ENCODE measurements around the gene EIF4E1B. TPM values are rescaled to one million over a fixed set of nuclear protein-coding genes. Genes with fewer than 3 reads are reported as not detected.

EIF4E1B gene
- total and polyA plus RNA-seq, 2 donors (not counting 1 experiment from before 2014, with no cell fraction given), result not detected

GRCh38 chr5:176692326-176692725, 61.9 kb downstream of the EIF4E1B start:
- peaks cover 0 to 47% (median 3%) of the 10 kb centered on the region in 4 experiments for H3K27me3 ChIP-seq (replicated peaks in 1 of 4; ENCODE audit: control extremely low read depth in 1 of 4, control insufficient read depth in 3 of 4, insufficient read depth in 4 of 4, low read length in 3 of 4)
- H3K9me3 Mint-ChIP-seq (ENCODE audit: insufficient read depth), result no peaks in the 10 kb centered on the region
- 38% methylated on average over 5 of the region's 5 CpGs for WGBS (ENCODE audit: insufficient coverage)
- H3K36me3 ChIP-seq (replicated peaks in 1 of 2; ENCODE audit: control extremely low read depth in 1 of 2, control insufficient read depth in 1 of 2, extremely low read depth in 1 of 2, insufficient read depth in 2 of 2, low read length in 1 of 2), result no peaks in the 10 kb centered on the region
- peaks cover 64% of the 10 kb centered on the region for H3K27me3 Mint-ChIP-seq
- H3K4me3 Mint-ChIP-seq, result no peak overlapping the region
- no peak overlapping the region for H3K27ac Mint-ChIP-seq
- ATAC-seq (ENCODE audit: low read depth) (no peak), DNase-seq (no peak)
- H4K20me1 ChIP-seq (ENCODE audit: control insufficient read depth, insufficient read depth, low read length, poor library complexity, severe bottlenecking), result no peaks in the 10 kb centered on the region
- H3K4me2 ChIP-seq (replicated peaks; ENCODE audit: low read depth, low read length, poor library complexity, severe bottlenecking), result no peak overlapping the region
- H3K9ac ChIP-seq (ENCODE audit: low read length), result no peak overlapping the region
- H3K9me3 ChIP-seq (ENCODE audit: control extremely low read depth in 1 of 3, control insufficient read depth in 2 of 3, insufficient read depth in 1 of 3, low read length in 2 of 3), result peaks cover 0 to 21% (median 4%) of the 10 kb centered on the region in 3 donors
- CTCF ChIA-PET, result no interaction called here
- H3K27ac ChIP-seq (ENCODE audit: low read length in 2 of 2), result no peak overlapping the region
- H3K4me1 Mint-ChIP-seq, result no peaks in the 10 kb centered on the region
- H2AFZ ChIP-seq (ENCODE audit: insufficient read depth, low read depth, low read length, poor library complexity, severe bottlenecking), result no peak overlapping the region
- TF ChIP-seq CTCF (IDR thresholded peaks at IDR 0.05) (no peak), EZH2 (IDR thresholded peaks at IDR 0.05; ENCODE audit: borderline replicate concordance, insufficient read depth, low read depth, low read length, poor library complexity, severe bottlenecking) (no peak)
- H3K79me2 ChIP-seq (ENCODE audit: control insufficient read depth, insufficient read depth, low read length), result no peaks in the 10 kb centered on the region
- H3K4me3 ChIP-seq (ENCODE audit: control extremely low read depth in 1 of 5, extremely low read depth in 1 of 5, insufficient read depth in 1 of 5, low read depth in 2 of 5, low read length in 4 of 5), result no peak overlapping the region
- POLR2A ChIA-PET, result no interaction called here
- intact Hi-C loops (cut with micrococcal nuclease), result no loop called here
- H3K4me1 ChIP-seq (ENCODE audit: control insufficient read depth in 2 of 2, insufficient read depth in 2 of 2, low read length in 2 of 2), result no peaks in the 10 kb centered on the region

GRCh38 chr5:176692839-176693476, 62.5 kb downstream of the EIF4E1B start:
- no peaks in the 10 kb centered on the region for H3K36me3 ChIP-seq (replicated peaks in 1 of 2; ENCODE audit: control extremely low read depth in 1 of 2, control insufficient read depth in 1 of 2, extremely low read depth in 1 of 2, insufficient read depth in 2 of 2, low read length in 1 of 2)
- ATAC-seq (ENCODE audit: low read depth), result no peak
- no peaks in the 10 kb centered on the region for H4K20me1 ChIP-seq (ENCODE audit: control insufficient read depth, insufficient read depth, low read length, poor library complexity, severe bottlenecking)
- TF ChIP-seq EZH2 (IDR thresholded peaks at IDR 0.05; ENCODE audit: borderline replicate concordance, insufficient read depth, low read depth, low read length, poor library complexity, severe bottlenecking), result no peak
- no peak for TF ChIP-seq CTCF (IDR thresholded peaks at IDR 0.05)
- no peaks in the 10 kb centered on the region for H3K4me1 Mint-ChIP-seq
- no peak for DNase-seq
- no peak overlapping the region for H3K4me3 Mint-ChIP-seq
- CTCF ChIA-PET, result interaction anchor here (1.9 kb wide), 1 partner anchor 32 kb away, joined by 6 read pairs; no protein-coding TSS in a partner anchor
- peaks cover 0 to 48% (median 3%) of the 10 kb centered on the region in 4 experiments for H3K27me3 ChIP-seq (replicated peaks in 1 of 4; ENCODE audit: control extremely low read depth in 1 of 4, control insufficient read depth in 3 of 4, insufficient read depth in 4 of 4, low read length in 3 of 4)
- H3K9me3 Mint-ChIP-seq (ENCODE audit: insufficient read depth), result no peaks in the 10 kb centered on the region
- H2AFZ ChIP-seq (ENCODE audit: insufficient read depth, low read depth, low read length, poor library complexity, severe bottlenecking), result no peak overlapping the region
- no peak overlapping the region for H3K4me3 ChIP-seq (ENCODE audit: control extremely low read depth in 1 of 5, extremely low read depth in 1 of 5, insufficient read depth in 1 of 5, low read depth in 2 of 5, low read length in 4 of 5)
- H3K79me2 ChIP-seq (ENCODE audit: control insufficient read depth, insufficient read depth, low read length), result no peaks in the 10 kb centered on the region
- intact Hi-C loops (cut with micrococcal nuclease), result no loop called here
- H3K9me3 ChIP-seq (ENCODE audit: control extremely low read depth in 1 of 3, control insufficient read depth in 2 of 3, insufficient read depth in 1 of 3, low read length in 2 of 3), result peaks cover 0 to 15% (median 0%) of the 10 kb centered on the region in 3 donors
- 24% methylated on average over 12 of the region's 13 CpGs for WGBS (ENCODE audit: insufficient coverage)
- POLR2A ChIA-PET, result no interaction called here
- H3K27ac ChIP-seq (ENCODE audit: low read length in 2 of 2), result no peak overlapping the region
- H3K9ac ChIP-seq (ENCODE audit: low read length), result no peak overlapping the region
- peaks cover 71% of the 10 kb centered on the region for H3K27me3 Mint-ChIP-seq
- no peak overlapping the region for H3K4me2 ChIP-seq (replicated peaks; ENCODE audit: low read depth, low read length, poor library complexity, severe bottlenecking)
- H3K27ac Mint-ChIP-seq, result no peak overlapping the region
- H3K4me1 ChIP-seq (ENCODE audit: control insufficient read depth in 2 of 2, insufficient read depth in 2 of 2, low read length in 2 of 2), result no peaks in the 10 kb centered on the region
